CD14-positive monocyte (primary cell): ENCODE results near the gene VPS18. TPM values are rescaled to one million over a fixed set of nuclear protein-coding genes. Genes with fewer than 3 reads are reported as not detected.

Experiments
- DNase-seq, 3 donors: peaks; one replicate each; pipeline ENCODE4 v3.0.0-alpha.2; 2011 to 2022
- H2AFZ ChIP-seq: 2 replicates; pipeline ENCODE4 v1.6.0; 2012; ENCODE audit warnings: mild to moderate bottlenecking, low read depth, low read length, inconsistent platforms; ENCODE audit not compliant: insufficient read depth, poor library complexity, severe bottlenecking
- H3K27ac ChIP-seq, 2 donors: 1 replicate in 1 of 2; 2 replicates in 1 of 2; pipeline ENCODE4 v1.5.1; 2012 to 2013; ENCODE audit warnings: low read length in 2 of 2, control low read depth in 1 of 2, inconsistent platforms in 1 of 2, low read depth in 1 of 2, mild to moderate bottlenecking in 1 of 2
- H3K27me3 ChIP-seq, 2 donors: one replicate each; pipeline versions ENCODE4 v1.6.0 to v1.6.1; 2011 to 2013; ENCODE audit warnings: low read length in 2 of 2; ENCODE audit not compliant: control insufficient read depth in 2 of 2, insufficient read depth in 2 of 2
- H3K36me3 ChIP-seq, 2 donors: replicated peaks in 1 of 2; 1 replicate in 1 of 2; 2 replicates in 1 of 2; pipeline versions ENCODE4 v1.5.1 to v1.6.1; 2012 to 2013; ENCODE audit warnings: low read length in 2 of 2, control low read depth in 1 of 2, inconsistent platforms in 1 of 2, mild to moderate bottlenecking in 1 of 2; ENCODE audit not compliant: insufficient read depth in 2 of 2, control insufficient read depth in 1 of 2
- H3K4me1 ChIP-seq, 2 donors: 1 replicate in 1 of 2; 2 replicates in 1 of 2; pipeline versions ENCODE4 v1.5.1 to v1.6.1; 2012 to 2013; ENCODE audit warnings: low read length in 2 of 2, control low read depth in 1 of 2, inconsistent platforms in 1 of 2, mild to moderate bottlenecking in 1 of 2, moderate library complexity in 1 of 2; ENCODE audit not compliant: insufficient read depth in 2 of 2, control insufficient read depth in 1 of 2
- H3K4me2 ChIP-seq: replicated peaks from 2 replicates; pipeline ENCODE3; 2012; ENCODE audit warnings: low read length, moderate library complexity, mild to moderate bottlenecking; ENCODE audit not compliant: poor library complexity, severe bottlenecking; ENCODE audit errors: extremely low read depth
- H3K4me3 ChIP-seq, 3 experiments: fragments of 200-600 bp in 1 of 3; sonication (generic) in 1 of 3; replicated peaks in 1 of 3; 1 replicate in 2 of 3; 2 replicates in 1 of 3; pipeline ENCODE4 v1.5.1; 2011 to 2013; ENCODE audit warnings: low read length in 3 of 3, mild to moderate bottlenecking in 3 of 3, control low read depth in 2 of 3, low read depth in 2 of 3, inconsistent platforms in 1 of 3, moderate library complexity in 1 of 3
- H3K79me2 ChIP-seq: 2 replicates; pipeline ENCODE4 v1.6.0; 2012; ENCODE audit warnings: mild to moderate bottlenecking, control low read depth, inconsistent platforms, low read length, moderate library complexity; ENCODE audit not compliant: insufficient read depth
- H3K9ac ChIP-seq: 2 replicates; pipeline ENCODE4 v1.6.0; 2017; ENCODE audit warnings: low read length, mild to moderate bottlenecking; ENCODE audit not compliant: insufficient read depth, poor library complexity, severe bottlenecking
- H3K9me3 ChIP-seq, 2 donors: replicated peaks in 1 of 2; 1 replicate in 1 of 2; 2 replicates in 1 of 2; pipeline versions ENCODE4 v1.5.1 to v1.6.1; 2012 to 2013; ENCODE audit warnings: low read length in 2 of 2, control low read depth in 1 of 2; ENCODE audit not compliant: control insufficient read depth in 1 of 2, insufficient read depth in 1 of 2
- H4K20me1 ChIP-seq: 2 replicates; pipeline ENCODE4 v1.6.0; 2012; ENCODE audit warnings: mild to moderate bottlenecking, low read length, control low read depth, moderate library complexity; ENCODE audit not compliant: insufficient read depth
- H3K27ac Mint-ChIP-seq, 7 donors: one replicate each; pipeline ENCODE4 v1.8.0; 2020; ENCODE audit warnings: mild to moderate bottlenecking in 7 of 7, mixed read lengths in 7 of 7, moderate library complexity in 6 of 7, inconsistent platforms in 2 of 7
- H3K27me3 Mint-ChIP-seq, 3 donors: one replicate each; pipeline ENCODE4 v1.8.0; 2021 to 2022; ENCODE audit warnings: low read depth in 3 of 3, mild to moderate bottlenecking in 3 of 3, mixed read lengths in 3 of 3, moderate library complexity in 3 of 3, inconsistent platforms in 1 of 3
- H3K36me3 Mint-ChIP-seq, 2 donors: one replicate each; pipeline ENCODE4 v1.8.0; 2020; ENCODE audit warnings: mixed read lengths in 2 of 2, inconsistent platforms in 1 of 2, mild to moderate bottlenecking in 1 of 2
- H3K4me1 Mint-ChIP-seq: one replicate; pipeline ENCODE4 v1.8.0; 2020; ENCODE audit warnings: mild to moderate bottlenecking, mixed read lengths
- H3K4me3 Mint-ChIP-seq, 2 donors: one replicate each; pipeline ENCODE4 v1.8.0; 2020; ENCODE audit warnings: mild to moderate bottlenecking in 2 of 2, mixed read lengths in 2 of 2, moderate library complexity in 1 of 2
- H3K9me3 Mint-ChIP-seq, 7 donors: one replicate each; pipeline ENCODE4 v1.8.0; 2020 to 2022; ENCODE audit warnings: mixed read lengths in 7 of 7, mild to moderate bottlenecking in 6 of 7, moderate library complexity in 6 of 7, inconsistent platforms in 2 of 7
- CTCF ChIP-seq: fragments of 200-600 bp; IDR thresholded peaks from one replicate; pipeline ENCODE4 v1.8.0; 2022; ENCODE audit warnings: antibody characterized with exemption, mild to moderate bottlenecking
- WGBS: methylation state at CpG from one replicate; pipeline ENCODE4 v1.1.5; 2013; ENCODE audit warnings: missing lambda C conversion rate; ENCODE audit not compliant: insufficient coverage; 5-methylcytosine and 5-hydroxymethylcytosine counted together
- intact Hi-C, 2 donors: fragments of 100-400 bp; cut with micrococcal nuclease; formaldehyde crosslinking; loops; one replicate each; pipeline versions ENCODE4 v1.15.0 to v1.15.1; 2023
- polyA plus RNA-seq, 3 donors: library from polyadenylated mRNA; depleted of rRNA in 1 of 3; unstranded in 2 of 3; stranded (reverse) in 1 of 3; fragments of 300-500 nt in 2 of 3; fragments of >200 nt in 1 of 3; fragmentation: Illumina TruSeq in 2 of 3; gene quantifications; 1 replicate in 2 of 3; 2 replicates in 1 of 3; pipeline ENCODE4 v1.2.3, GENCODE V29; 2012 to 2021

The VPS18 gene
- polyA plus RNA-seq, 3 donors, result 12.1 to 22.8 (median 21.8) TPM

- H3K9ac ChIP-seq, result peak overlapping the region; percentile 48
- peak overlapping the region; percentile 99 for H3K4me2 ChIP-seq
- WGBS, result 42% methylated on average over 2 of the region's 7 CpGs
- H3K4me1 ChIP-seq, result peaks cover 40 to 51% of the 10 kb centered on the region in 2 donors
- peaks cover 26 to 31% of the 10 kb centered on the region in 2 donors for H3K36me3 Mint-ChIP-seq
- peaks cover 8% of the 10 kb centered on the region for H4K20me1 ChIP-seq
- H3K27ac Mint-ChIP-seq, result peak overlapping the region; percentile 83 to 96 (median 94)
- H3K79me2 ChIP-seq, result peaks cover 8% of the 10 kb centered on the region
- H3K4me3 ChIP-seq, result peak overlapping the region in 2 of 3 experiments; percentile 23 to 94
- H3K9me3 ChIP-seq, result peaks cover 0 to 2% of the 10 kb centered on the region in 2 donors
- H3K27me3 ChIP-seq, result peaks cover 6 to 10% of the 10 kb centered on the region in 2 donors
- peaks cover 40% of the 10 kb centered on the region for H3K4me1 Mint-ChIP-seq
- no peak for TF ChIP-seq CTCF
- H2AFZ ChIP-seq, result peak overlapping the region; percentile 69
- peak overlapping the region; percentile 70 to 99 for H3K4me3 Mint-ChIP-seq
- H3K36me3 ChIP-seq, result peaks cover 7 to 11% of the 10 kb centered on the region in 2 donors
- H3K27me3 Mint-ChIP-seq, result peaks cover 12 to 28% (median 18%) of the 10 kb centered on the region in 3 donors
- H3K9me3 Mint-ChIP-seq, result peaks cover 0 to 6% (median 2%) of the 10 kb centered on the region in 7 donors
- intact Hi-C loops, result no loop called here
- peak; percentile 86 to 91 (median 86) for DNase-seq
- peak overlapping the region; percentile 77 to 83 for H3K27ac ChIP-seq
Measured at GRCh38 chr15:40847223-40847961, 46.9 kb upstream of the VPS18 start.

GRCh38 chr15:40850576-40851112 lies 43.6 kb upstream of the VPS18 start:
- Mint-ChIP-seq H3K4me3 (no peak overlapping the region), H3K27me3 (peaks cover 2 to 5% (median 3%) of the 10 kb centered on the region in 3 donors), H3K4me1 (peaks cover 27% of the 10 kb centered on the region), H3K27ac (peak overlapping the region in 2 of 7 donors; percentile 17 to 57), H3K36me3 (peaks cover 44 to 58% of the 10 kb centered on the region in 2 donors), H3K9me3 (no peaks in the 10 kb centered on the region)
- peaks cover 27 to 29% of the 10 kb centered on the region in 2 donors for H3K4me1 ChIP-seq
- H3K27me3 ChIP-seq, result no peaks in the 10 kb centered on the region
- TF ChIP-seq CTCF, result no peak
- H2AFZ ChIP-seq, result no peak overlapping the region
- H3K9me3 ChIP-seq, result no peaks in the 10 kb centered on the region
- no peak overlapping the region for H3K4me3 ChIP-seq
- peaks cover 15% of the 10 kb centered on the region for H4K20me1 ChIP-seq
- no peak for DNase-seq
- WGBS, result 100% methylated on average over 4 of the region's 8 CpGs
- H3K9ac ChIP-seq, result no peak overlapping the region
- peaks cover 35 to 43% of the 10 kb centered on the region in 2 donors for H3K36me3 ChIP-seq
- H3K79me2 ChIP-seq, result peaks cover 8% of the 10 kb centered on the region
- intact Hi-C loops, result no loop called here
- H3K27ac ChIP-seq, result no peak overlapping the region
- no peak overlapping the region for H3K4me2 ChIP-seq
